ENCODE data around the gene SCN10A.

Gene SCN10A

GRCh38 chr3:38773528-38773927, 42.5 kb downstream of the SCN10A start:
- no peak for DNase-seq (ENCODE audit: low read depth)

GRCh38 chr3:38763569-38763968, 52.4 kb downstream of the SCN10A start:
- DNase-seq (ENCODE audit: low read depth) = no peak

- no peak for DNase-seq (ENCODE audit: low read depth)
Observed at GRCh38 chr3:38758557-38758956, 57.5 kb downstream of the SCN10A start.

- DNase-seq (ENCODE audit: low read depth) = no peak
Observed at GRCh38 chr3:38757721-38758120, 58.3 kb downstream of the SCN10A start.

GRCh38 chr3:38756892-38757291, 59.1 kb downstream of the SCN10A start:
- no peak for DNase-seq (ENCODE audit: low read depth)

- no peak for DNase-seq (ENCODE audit: low read depth)
Observed at GRCh38 chr3:38755130-38755529, 60.9 kb downstream of the SCN10A start.

- no peak for DNase-seq (ENCODE audit: low read depth)
Observed at GRCh38 chr3:38746641-38747040, 69.4 kb downstream of the SCN10A start.

GRCh38 chr3:38743043-38743442, 73.0 kb downstream of the SCN10A start:
- DNase-seq (ENCODE audit: low read depth) = no peak

- no peak for DNase-seq (ENCODE audit: low read depth)
Observed at GRCh38 chr3:38742550-38742949, 73.5 kb downstream of the SCN10A start.

GRCh38 chr3:38740537-38740936, 75.5 kb downstream of the SCN10A start:
- no peak for DNase-seq (ENCODE audit: low read depth)

GRCh38 chr3:38739931-38740330, 76.1 kb downstream of the SCN10A start:
- DNase-seq (ENCODE audit: low read depth) = no peak

GRCh38 chr3:38739396-38739689, 76.7 kb downstream of the SCN10A start:
- DNase-seq (ENCODE audit: low read depth) = no peak

- DNase-seq (ENCODE audit: low read depth) = peak; percentile 8
Observed at GRCh38 chr3:38738630-38739395, 77.2 kb downstream of the SCN10A start.

- no peak for DNase-seq (ENCODE audit: low read depth)
Observed at GRCh38 chr3:38731522-38731921, 84.5 kb downstream of the SCN10A start.

GRCh38 chr3:38730281-38730680, 85.7 kb downstream of the SCN10A start:
- no peak for DNase-seq (ENCODE audit: low read depth)

GRCh38 chr3:38728008-38728407, 88.0 kb downstream of the SCN10A start:
- DNase-seq (ENCODE audit: low read depth) = no peak

GRCh38 chr3:38726751-38727150, 89.3 kb downstream of the SCN10A start:
- no peak for DNase-seq (ENCODE audit: low read depth)

GRCh38 chr3:38725726-38726419, 90.1 kb downstream of the SCN10A start:
- DNase-seq (ENCODE audit: low read depth) = no peak

- DNase-seq (ENCODE audit: low read depth) = no peak
Observed at GRCh38 chr3:38724392-38724736, 91.7 kb downstream of the SCN10A start.

- DNase-seq (ENCODE audit: low read depth) = no peak
Observed at GRCh38 chr3:38723569-38724391, 92.2 kb downstream of the SCN10A start.

GRCh38 chr3:38722781-38723568, 93.0 kb downstream of the SCN10A start:
- no peak for DNase-seq (ENCODE audit: low read depth)

GRCh38 chr3:38721207-38721772, 94.7 kb downstream of the SCN10A start:
- no peak for DNase-seq (ENCODE audit: low read depth)

Measured in activated T-cell treated with anti-CD3 and anti-CD28 coated beads for 48 hours (primary cell).